Fibroblast of skin of scalp (primary cell): ENCODE measurements around the gene AGBL2. TPM values are rescaled to one million over a fixed set of nuclear protein-coding genes. Genes with fewer than 3 reads are reported as not detected.
A peak's percentile ranks its signal among the peaks of the same experiment; 100 is the strongest.
"Not testable (repeated sequence)": the region's sequence is repeated elsewhere in the genome, so short reads cannot be mapped to it uniquely, and the experiment has no call there.

Experiments used
- DNase-seq: peaks from one replicate; pipeline ENCODE4 v3.0.0-alpha.2; 2013
- polyA plus RNA-seq, 2 experiments: library from polyadenylated mRNA; unstranded; fragments of 120-200 nt; gene quantifications; one replicate each; pipeline ENCODE4 v1.2.1, GENCODE V29; 2013; ENCODE audit not compliant: insufficient read length in 2 of 2

Gene AGBL2, protein sequence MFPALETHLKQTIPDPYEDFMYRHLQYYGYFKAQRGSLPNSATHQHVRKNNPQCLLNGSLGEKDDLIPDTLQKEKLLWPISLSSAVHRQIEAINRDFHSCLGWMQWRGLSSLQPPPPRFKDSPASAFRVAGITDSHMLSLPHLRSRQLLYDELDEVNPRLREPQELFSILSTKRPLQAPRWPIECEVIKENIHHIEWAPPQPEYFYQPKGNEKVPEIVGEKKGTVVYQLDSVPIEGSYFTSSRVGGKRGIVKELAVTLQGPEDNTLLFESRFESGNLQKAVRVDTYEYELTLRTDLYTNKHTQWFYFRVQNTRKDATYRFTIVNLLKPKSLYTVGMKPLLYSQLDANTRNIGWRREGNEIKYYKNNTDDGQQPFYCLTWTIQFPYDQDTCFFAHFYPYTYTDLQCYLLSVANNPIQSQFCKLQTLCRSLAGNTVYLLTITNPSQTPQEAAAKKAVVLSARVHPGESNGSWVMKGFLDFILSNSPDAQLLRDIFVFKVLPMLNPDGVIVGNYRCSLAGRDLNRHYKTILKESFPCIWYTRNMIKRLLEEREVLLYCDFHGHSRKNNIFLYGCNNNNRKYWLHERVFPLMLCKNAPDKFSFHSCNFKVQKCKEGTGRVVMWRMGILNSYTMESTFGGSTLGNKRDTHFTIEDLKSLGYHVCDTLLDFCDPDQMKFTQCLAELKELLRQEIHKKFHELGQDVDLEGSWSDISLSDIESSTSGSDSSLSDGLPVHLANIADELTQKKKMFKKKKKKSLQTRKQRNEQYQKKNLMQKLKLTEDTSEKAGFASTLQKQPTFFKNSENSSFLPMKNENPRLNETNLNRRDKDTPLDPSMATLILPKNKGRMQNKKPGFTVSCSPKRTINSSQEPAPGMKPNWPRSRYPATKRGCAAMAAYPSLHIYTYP
- 0.35 TPM for polyA plus RNA-seq (2013, experiment 1 of 2; ENCODE audit: insufficient read length)
- 0.74 TPM for polyA plus RNA-seq (2013, experiment 2 of 2; ENCODE audit: insufficient read length)

DNA sequence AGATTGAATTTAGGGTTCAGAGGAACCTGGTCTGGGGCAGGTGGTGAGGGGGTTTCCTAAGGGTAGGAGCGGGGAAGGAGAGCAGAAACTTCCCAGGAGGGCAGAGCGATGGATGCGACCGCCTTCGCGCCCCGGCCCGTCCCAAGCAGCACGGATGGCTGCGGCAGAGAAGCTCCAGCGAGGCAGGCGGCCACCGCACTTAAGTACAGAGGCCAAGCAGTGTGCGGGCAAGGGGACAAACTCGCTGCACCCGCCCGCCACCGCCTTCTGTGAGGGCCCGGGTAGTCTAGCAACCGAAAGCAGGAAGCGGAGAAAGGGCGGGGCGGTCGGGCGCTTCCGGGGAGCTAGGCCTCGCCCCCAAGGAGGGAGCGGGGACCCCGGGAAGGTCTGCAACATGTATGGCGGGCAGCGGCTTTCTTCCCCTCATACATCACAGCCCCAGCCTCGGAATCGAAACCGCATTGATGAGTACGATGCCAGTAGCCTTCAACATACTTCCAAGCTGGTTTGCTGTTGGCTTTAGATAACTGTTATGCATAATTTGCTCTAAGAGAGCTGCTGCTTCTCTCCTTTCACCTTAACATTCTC, at the start of gene AGBL2:
TSS of gene AGBL2 (minus strand) at position 288 of the 588 bp plus-strand sequence. CDS start 719 bp downstream, outside the sequence.
- peak; percentile 64 for DNase-seq

DNA sequence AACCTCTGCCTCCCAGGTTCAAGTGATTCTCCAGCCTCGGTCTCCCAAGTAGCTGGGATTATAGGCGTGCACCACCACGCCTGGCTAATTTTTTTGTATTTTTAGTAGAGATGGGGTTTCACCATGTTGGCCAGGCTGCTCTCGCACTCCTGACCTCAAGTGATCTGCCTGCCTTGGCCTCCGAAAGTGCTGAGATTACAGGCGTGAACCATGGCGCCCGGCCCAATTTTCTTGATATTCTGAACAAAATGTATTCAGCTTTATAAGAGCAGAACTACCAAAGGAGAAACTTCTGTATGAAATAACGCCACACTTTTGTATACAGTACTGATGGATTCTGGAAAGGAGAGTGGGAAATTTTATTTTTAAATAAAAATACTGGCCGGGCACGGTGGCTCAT, 44.1 kb upstream of the AGBL2 start:
- DNase-seq: not testable (repeated sequence)

GRCh38 chr11:47756208-47756607, 41.0 kb upstream of the AGBL2 start:
- DNase-seq: no peak

- no peak for DNase-seq
Observed at GRCh38 chr11:47750725-47751124, 35.6 kb upstream of the AGBL2 start.

- not testable (repeated sequence) for DNase-seq
Observed at GRCh38 chr11:47742494-47742893, 27.3 kb upstream of the AGBL2 start.

GRCh38 chr11:47737817-47738216, 22.6 kb upstream of the AGBL2 start:
- DNase-seq: not testable (repeated sequence)

DNA sequence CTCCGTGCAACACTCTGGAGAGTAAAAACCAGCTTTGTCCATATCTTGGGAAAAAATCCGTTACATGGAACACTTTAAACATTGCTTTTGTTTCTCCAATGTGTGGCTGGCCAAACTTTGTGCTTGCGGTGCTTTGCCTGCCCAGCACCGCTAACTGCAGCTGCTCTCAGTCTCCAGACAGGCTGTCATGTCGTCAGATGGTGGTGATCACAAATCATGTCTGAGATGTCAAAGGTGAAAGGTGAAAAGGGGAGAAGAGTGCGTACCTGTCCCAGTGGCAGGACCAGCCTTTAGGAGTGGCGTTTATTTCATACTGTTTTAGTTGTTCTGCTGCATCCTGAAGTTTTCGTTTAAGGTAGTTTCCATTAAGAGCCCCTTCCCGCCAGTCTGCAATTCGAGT, 17.1 kb upstream of the AGBL2 start:
- DNase-seq: no peak

DNA sequence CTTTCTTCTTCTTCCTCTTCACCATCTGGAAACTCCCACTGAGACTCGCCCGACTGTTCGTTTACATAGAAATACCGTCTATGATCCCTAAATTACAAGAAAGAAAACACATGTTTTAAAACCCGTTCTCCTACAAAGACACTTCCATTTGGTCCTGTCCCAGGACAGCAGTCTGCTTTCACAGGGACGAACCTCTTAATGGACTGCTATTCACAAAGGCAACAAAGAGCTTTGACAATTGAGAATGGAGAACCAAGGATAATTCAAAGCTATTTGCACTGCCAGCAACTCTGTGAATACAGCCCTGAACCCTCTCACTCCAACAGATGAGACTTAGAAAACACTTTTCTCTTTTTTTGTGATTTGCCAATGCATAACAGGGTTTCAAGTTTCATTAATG, 16.3 kb upstream of the AGBL2 start:
- no peak for DNase-seq

GRCh38 chr11:47726878-47727514, 11.8 kb upstream of the AGBL2 start:
- no peak for DNase-seq

DNA sequence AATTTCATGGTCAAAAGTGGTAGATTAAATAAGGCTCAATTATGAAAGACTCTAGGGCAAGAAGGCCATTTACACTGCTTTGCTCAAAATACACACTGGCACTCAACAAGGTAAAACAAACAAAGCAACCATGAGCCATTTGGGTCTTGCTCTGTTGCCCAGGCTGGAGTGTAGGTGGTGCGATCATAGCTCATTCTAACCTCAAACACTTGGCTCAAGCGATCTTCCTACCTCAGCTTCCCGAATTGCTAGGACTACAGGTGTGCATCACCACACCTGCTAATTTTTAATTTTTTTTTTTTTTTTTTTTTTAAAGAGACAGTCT, 10.9 kb upstream of the AGBL2 start:
- DNase-seq: no peak

DNA sequence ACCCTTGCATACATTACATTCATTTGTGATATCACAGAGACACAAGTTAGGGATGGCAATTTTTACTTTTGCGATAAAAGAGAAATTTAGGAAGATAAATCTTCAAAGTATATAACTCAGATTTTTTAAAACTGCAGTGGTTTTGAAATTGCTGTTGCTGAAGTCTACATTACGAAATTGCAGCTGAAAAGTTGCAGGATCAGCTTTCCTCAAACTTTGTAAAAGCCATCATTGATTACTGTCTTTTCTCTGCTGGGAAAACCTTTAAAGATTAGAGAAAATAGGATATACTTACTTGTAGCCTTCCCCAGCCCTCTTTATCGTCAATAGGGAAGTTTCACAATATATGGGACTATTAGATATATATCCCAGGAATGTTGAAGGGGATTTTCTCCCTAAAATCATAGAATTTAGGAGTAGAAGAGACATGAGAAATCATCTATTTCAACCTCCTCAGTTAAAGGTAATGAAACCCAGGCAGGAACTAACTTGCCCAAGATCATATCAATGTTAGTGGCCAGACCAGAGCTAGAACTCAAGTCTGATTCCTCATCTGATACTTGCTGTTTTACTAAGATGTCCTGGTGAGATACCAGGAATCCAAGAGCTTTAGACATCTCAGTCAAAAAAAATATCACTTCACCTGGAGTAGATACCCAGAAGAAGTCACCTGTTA, 10.4 kb upstream of the AGBL2 start:
- no peak for DNase-seq

DNA sequence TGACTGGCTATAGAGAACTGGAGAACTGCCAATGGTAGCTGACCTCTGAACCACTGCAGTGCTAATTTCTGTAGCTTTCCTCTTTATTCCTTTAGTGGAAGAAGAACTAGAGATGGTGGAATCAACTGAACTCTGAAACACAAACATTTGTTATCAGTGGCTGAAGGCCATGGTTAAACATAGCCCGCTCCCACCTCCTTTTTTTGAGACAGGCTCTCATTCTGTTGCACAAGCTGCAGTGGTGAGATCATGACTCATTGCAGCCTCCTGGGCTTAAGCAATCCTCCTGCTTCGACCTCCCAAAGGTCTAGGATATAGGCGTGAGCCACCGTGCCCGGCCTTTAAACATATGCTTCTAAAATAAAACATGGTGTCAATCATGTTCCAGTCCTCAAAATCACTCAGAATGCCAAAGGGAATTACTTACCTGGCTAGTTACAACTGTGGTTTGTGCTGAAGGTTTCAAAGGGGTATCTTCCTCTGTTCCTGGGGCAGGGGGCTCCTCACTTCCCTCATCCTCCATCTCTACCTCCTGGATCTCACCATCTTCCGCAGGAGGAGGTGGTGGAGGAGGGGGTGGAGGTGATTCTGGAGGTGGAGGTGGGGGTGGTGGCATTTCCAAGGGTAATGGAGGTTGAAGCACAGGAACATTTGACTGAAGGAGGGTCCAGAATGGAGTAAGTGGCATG, 9.0 kb upstream of the AGBL2 start:
- peak; percentile 10 for DNase-seq

GRCh38 chr11:47723041-47723440, 7.9 kb upstream of the AGBL2 start:
- DNase-seq: no peak

DNA sequence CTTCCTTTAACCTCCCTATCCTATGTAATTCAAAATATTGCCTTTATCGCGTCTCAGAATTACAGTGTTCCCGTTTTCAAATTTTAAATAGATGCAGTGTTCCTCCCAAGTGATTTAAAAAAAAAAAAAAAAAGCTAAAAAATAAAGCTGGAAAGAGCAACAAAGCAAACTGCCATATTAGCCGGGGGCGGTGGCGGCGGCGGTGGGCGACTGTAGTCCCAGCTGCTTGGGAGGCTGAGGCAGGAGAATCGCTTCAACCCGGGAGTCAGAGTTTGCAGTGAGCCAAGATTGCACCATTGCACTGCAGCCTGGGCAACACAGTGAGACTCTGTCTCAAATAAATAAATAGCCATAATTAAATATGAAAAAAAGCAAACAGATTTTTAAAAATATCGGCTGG, 5.5 kb upstream of the AGBL2 start:
- no peak for DNase-seq

DNA sequence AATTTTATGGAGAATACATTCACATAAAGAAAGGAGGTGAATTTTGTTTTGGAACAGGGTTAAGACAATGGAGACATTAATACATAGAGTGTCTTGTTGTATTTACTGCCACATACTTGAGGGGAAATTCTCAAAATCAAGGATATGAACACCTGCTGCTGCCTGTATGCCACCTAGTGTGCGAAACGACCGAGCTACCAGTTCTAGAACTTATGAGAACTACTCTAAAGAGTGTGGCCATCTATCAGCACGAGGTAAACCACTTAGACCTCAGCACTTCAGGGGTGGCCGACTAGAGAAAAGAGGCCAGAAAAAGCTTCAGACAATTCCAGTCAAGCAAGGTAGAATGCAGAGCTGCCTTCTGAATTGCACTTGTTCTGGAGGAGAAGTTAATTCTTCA, 1.5 kb upstream of the AGBL2 start:
- no peak for DNase-seq

GRCh38 chr11:47714554-47715081, 551 bp downstream of the AGBL2 start:
- no peak for DNase-seq

DNA sequence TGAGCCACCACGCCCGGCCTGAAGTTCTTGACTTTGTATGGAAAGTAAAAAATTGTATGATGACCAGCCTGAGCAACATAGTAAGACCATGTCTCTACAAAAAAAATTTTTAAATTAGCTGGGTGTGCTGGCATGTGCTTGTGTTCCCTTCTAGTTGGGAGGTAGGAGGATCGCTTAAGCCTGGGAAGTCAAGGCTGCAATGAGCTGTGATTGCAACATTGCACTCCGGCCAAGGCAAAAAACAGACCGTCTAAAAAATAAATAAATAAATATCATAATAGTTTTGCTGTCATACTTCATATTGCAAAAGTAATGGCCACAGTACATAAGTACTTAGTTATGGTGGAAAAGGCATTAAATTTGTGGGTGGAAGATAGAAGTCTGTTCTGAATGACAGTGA, 3.4 kb downstream of the AGBL2 start:
- no peak for DNase-seq

DNA sequence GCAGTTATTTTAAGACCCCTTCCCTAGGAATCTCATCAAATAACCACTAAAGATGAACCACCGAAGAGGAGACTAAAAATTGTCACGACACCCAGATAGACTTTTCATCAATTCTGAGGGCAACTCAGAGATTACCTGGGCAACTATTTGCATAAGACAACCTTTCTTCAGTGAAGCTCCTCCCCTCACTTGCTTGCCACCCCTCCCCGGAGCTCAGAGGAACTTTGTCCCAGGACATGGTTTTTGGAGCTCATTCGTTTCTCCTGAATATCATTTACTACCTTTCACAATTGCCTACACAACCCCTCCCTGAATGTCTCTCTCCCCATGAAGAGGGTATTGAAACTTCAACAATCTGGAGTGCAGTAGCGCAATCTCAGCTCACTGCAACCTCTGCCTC, 3.9 kb downstream of the AGBL2 start:
- DNase-seq: no peak

- not testable (repeated sequence) for DNase-seq
Observed at GRCh38 chr11:47707275-47707786, 7.8 kb downstream of the AGBL2 start.

- DNase-seq: no peak
Observed at GRCh38 chr11:47705721-47706120, 9.4 kb downstream of the AGBL2 start.

DNA sequence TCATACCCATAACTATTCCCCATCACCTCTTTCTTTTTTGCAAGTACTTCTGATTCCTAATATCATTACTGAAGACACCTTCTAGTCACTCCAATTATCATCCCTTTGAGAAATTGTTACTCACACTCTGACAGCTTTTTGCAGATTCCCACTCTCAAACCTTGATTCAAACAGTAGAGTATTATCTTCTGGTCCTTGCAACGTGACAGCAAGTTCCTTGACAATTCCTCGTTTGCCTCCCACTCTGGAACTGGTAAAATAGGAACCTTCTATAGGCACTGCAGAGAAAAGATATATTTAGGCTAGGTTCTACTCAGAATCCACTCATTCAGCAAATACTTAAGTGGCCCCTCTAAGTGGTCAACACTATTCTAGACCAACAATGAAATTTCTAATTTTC, 23.2 kb downstream of the AGBL2 start:
- DNase-seq: no peak
